CD4-positive, alpha-beta T cell treated with Interleukin-12 subunit alpha and Interleukin-12 subunit beta, for 1 hour (primary cell): Measurements from ENCODE around the gene PIK3R3.
"Not testable (repeated sequence)": the region's sequence is repeated elsewhere in the genome, so short reads cannot be mapped to it uniquely, and the experiment has no call there.

ENCODE experiments used
- DNase-seq: peaks from one replicate; pipeline ENCODE4 v3.0.0-alpha.2; 2020

Gene PIK3R3

GRCh38 chr1:46062651-46063319 is 69.6 kb downstream of the PIK3R3 start:
- peak; percentile 48 for DNase-seq

GRCh38 chr1:46061146-46061545 is 71.3 kb downstream of the PIK3R3 start:
- no peak for DNase-seq

GRCh38 chr1:46058936-46059335 is 73.5 kb downstream of the PIK3R3 start:
- no peak for DNase-seq

- DNase-seq, result no peak
Measured at GRCh38 chr1:46057781-46058180, 74.6 kb downstream of the PIK3R3 start.

DNA sequence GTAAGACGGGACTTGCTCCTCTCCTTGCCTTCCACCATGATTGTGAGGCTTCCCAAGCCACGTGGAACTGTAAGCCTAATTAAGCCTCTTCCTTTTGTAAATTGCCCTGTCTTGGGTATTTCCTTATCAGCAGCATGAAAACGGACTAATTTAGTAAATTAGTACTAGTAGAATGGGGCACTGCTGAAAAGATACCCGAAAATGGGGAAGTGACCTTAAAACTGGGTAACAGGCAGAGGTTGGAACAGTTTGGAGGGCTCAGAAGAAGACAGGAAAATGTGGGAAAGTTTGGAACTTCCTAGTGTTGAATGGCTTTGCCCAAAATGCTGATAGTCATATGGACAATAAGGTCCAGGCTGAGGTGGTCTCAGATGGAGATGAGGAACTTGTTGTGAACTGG is 75.2 kb downstream of the PIK3R3 start:
- not testable (repeated sequence) for DNase-seq

DNA sequence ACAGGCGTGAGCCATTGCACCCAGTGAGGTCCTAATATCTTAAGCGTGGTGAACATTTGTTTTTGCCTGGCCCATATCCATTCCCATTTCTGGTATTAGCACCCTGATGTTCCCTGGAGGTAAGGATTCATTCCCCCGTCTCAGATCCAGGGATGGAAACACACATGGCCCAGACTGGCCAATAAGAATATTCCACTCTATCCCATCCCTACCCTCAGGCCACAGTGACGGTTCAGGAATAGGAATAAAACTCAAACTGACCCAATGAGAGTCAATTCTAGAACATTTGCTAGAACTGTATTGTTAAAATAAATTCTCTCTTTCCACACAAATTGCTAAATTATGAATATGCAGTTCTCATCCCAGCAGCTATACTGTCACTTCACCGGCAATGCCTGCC is 76.1 kb downstream of the PIK3R3 start:
- DNase-seq, result no peak

DNA sequence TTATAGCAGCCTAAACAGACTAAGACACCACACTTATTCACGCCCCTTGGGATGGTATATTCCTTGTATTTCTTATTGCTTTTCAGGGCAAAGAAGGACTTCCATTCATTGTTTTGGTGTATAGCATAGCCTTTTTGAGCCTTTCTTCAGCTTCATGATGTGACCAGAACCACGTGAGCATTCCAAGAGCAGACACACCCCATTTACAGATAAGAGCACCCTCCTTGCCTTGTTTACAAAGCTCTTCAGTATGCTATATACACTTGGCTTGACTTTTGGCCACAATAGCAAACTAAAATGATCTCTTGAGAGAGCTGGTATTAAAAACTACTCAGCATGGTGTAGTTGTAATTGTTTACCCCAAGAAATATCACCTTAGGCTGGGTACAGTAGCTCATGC is 78.7 kb downstream of the PIK3R3 start:
- DNase-seq, result no peak

DNA sequence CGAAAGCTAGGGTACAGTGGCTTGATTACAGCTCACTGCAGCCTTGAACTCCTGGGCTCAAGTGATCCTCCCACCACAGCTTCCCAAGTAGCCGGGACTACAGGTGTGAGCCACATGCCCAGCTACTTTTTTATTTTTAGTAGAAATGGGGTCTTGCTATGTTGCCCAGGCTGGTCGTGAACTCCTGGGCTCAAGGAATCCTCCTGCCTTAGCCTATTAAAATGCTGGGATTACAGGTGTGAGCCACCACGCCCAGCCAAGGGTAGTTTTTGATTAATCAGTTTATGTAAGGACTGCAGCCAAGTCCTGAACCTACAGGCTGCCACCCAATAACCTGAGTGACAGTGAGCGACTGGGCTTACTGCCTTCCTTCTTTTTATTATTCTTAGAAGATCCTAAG is 88.3 kb downstream of the PIK3R3 start:
- DNase-seq, result no peak

DNA sequence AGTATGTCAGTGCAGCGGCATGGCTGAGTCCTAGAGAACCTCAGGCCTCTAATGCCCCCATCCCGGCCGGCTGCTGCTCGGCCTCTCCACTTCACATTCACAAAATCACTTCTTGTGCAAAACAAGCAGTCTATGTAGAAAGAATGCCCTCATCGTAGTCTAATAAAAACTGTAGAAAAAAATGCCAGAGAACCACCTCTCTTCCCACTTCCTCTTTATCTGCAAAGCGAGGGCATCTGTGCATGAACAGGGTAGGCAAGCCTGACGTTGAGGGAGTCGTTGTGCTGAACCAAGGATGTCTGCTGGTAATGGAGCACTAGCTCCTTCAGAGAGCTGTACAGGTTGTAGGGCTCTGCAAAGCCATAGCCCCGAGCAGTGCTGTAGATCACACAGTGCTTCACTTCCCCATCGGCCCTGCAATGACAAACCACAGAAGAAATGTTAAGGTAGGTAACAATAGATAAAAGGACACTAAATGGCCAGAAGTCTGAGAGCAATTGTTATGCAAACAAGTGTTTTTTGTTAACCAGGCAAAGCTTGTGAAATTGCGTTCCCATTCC is 88.9 kb downstream of the PIK3R3 start:
- DNase-seq, result no peak

- DNase-seq, result no peak
Measured at GRCh38 chr1:46041974-46042373, 90.5 kb downstream of the PIK3R3 start.

- no peak for DNase-seq
Measured at GRCh38 chr1:46041551-46041950, 90.9 kb downstream of the PIK3R3 start.

GRCh38 chr1:46039571-46040052 is 92.8 kb downstream of the PIK3R3 start:
- no peak for DNase-seq

DNA sequence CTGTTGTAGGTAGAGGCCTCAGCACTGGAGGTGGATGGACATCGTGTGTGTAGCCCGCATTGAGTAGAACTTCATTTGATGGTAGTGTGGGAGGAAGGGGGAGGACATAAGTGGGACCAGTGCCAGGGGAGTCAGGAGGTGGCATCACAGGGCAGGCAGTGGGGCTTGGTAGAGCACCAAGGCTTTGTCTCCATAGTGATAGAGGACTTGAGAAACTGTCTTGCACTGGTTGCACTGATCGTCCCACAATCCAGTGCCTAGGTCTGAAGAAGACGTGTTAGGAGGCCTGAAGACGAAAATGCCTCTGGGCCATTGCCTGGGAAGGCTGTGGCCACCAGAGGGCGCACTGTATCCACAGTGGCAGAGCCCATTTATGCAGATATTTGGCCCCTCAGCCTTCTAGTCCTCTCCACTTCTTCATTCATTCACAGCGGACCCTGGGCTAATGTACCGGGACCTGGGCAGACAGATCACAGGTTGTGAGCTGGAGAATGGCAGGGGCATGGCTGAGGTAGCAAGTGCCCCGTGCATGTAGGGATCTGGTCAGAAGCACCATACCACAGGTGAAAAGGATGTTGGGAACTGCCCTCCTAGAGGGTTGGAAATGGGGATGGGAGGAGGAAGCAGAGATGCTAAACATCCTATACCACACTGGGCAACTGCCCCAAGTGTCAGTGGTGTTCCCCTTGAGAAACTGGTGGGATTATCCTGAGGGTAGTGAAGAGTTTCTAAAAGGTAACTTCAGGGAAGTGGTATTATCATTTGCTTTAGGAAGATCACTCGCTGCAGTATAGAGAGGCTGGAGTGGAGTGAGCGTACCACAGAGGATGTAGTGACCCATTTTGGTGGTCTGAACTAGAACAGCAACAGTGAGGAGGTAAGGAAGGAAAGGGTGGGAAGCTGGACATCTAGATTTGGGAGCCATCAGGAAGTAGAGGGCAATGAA is 95.3 kb downstream of the PIK3R3 start:
- peak; percentile 81 for DNase-seq

- no peak for DNase-seq
Measured at GRCh38 chr1:46034601-46035516, 97.6 kb downstream of the PIK3R3 start.

GRCh38 chr1:46030876-46031660 is 101.4 kb downstream of the PIK3R3 start:
- no peak for DNase-seq

GRCh38 chr1:46030074-46030870 is 102.2 kb downstream of the PIK3R3 start:
- no peak for DNase-seq

- no peak for DNase-seq
Measured at GRCh38 chr1:46027788-46028573, 104.4 kb downstream of the PIK3R3 start.

DNA sequence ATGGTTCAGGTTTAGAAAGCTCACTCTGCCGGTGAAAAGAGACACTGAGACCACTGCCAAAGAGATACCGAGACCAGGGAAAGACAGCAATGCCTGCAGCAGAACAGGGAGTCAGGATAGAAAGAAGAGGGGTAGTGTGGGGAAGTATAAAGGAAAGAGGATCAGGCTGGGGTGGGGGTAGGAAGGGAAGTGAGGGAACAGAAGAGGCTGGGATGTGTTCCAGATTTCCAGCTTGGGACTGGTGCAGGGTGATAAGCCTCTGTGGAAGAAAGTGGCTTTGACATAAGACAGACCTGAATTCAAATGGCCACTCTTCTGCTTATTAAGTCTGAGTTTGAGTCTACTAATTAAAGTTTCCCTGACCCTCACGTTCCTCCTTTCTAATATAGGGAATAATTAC is 105.9 kb downstream of the PIK3R3 start:
- DNase-seq, result no peak

GRCh38 chr1:46021046-46021996 is 111.1 kb downstream of the PIK3R3 start:
- DNase-seq, result no peak
